Measurements from ENCODE around the gene NUDT8.

- TF ChIP-seq CTCF (IDR thresholded peaks at IDR 0.05; ENCODE audit: insufficient read depth, low read depth, low read length): no peak
- no peak for TF ChIP-seq EZH2 (IDR thresholded peaks at IDR 0.05; ENCODE audit: insufficient read depth, low read length)
Observed at GRCh38 chr11:67639438-67639859, 9.7 kb upstream of the NUDT8 start, which contains the start of gene TBX10.

Measured in astrocyte (in vitro differentiated cells and primary cell).